Transverse colon (tissue), 4 donors: Measurements from ENCODE around the gene HERPUD1. TPM values are rescaled to one million over a fixed set of nuclear protein-coding genes. Genes with fewer than 3 reads are reported as not detected.
A peak's percentile ranks its signal among the peaks of the same experiment; 100 is the strongest.
"Not testable (repeated sequence)": the region's sequence is repeated elsewhere in the genome, so short reads cannot be mapped to it uniquely, and the experiment has no call there.

Experiments
- DNase-seq: peaks from one replicate; pipeline ENCODE4 v3.0.0-alpha.2; 2019
- H3K27ac ChIP-seq, 4 donors: fragments of 200-600 bp; sonication (generic); 2 replicates each; pipeline ENCODE4 v1.5.1; 2016 to 2018; ENCODE audit warnings: inconsistent platforms in 4 of 4
- H3K27me3 ChIP-seq: fragments of 200-600 bp; sonication (generic); 2 replicates; pipeline ENCODE4 v1.5.1; 2017; ENCODE audit warnings: inconsistent platforms
- H3K36me3 ChIP-seq, 4 donors: fragments of 200-600 bp; sonication (generic); 2 replicates each; pipeline ENCODE4 v1.5.1; 2017 to 2019; ENCODE audit warnings: inconsistent platforms in 4 of 4
- H3K4me1 ChIP-seq, 4 donors: fragments of 200-600 bp; sonication (generic); 2 replicates each; pipeline ENCODE4 v1.5.1; 2017 to 2020; ENCODE audit warnings: inconsistent platforms in 4 of 4
- H3K4me3 ChIP-seq, 4 donors: fragments of 200-600 bp; sonication (generic); 1 replicate in 1 of 4; 2 replicates in 3 of 4; pipeline versions ENCODE4 v1.5.1 to v1.6.1; 2017 to 2019; ENCODE audit warnings: inconsistent platforms in 4 of 4
- H3K9me3 ChIP-seq, 2 donors: fragments of 200-600 bp; sonication (generic); 2 replicates each; pipeline ENCODE4 v1.5.1; 2017 to 2019; ENCODE audit warnings: inconsistent platforms in 2 of 2
- EP300 ChIP-seq: sonication (generic); formaldehyde crosslinking; IDR thresholded peaks from one replicate; pipeline ENCODE4 v1.6.1; 2017; ENCODE audit warnings: antibody characterized with exemption, low read depth
- POLR2A ChIP-seq: fragments of 450-650 bp; IDR thresholded peaks from one replicate; pipeline ENCODE4 v1.6.1; 2016; ENCODE audit warnings: antibody characterized with exemption, mild to moderate bottlenecking, moderate library complexity
- POLR2AphosphoS5 ChIP-seq, 3 donors: sonication (generic); formaldehyde crosslinking; IDR thresholded peaks; one replicate each; pipeline ENCODE4 v1.6.1; 2016; ENCODE audit warnings: antibody characterized with exemption in 3 of 3
- WGBS, 2 donors: methylation state at CpG; one replicate each; pipeline ENCODE4 v1.1.5; 2018; ENCODE audit warnings: low coverage in 1 of 2; 5-methylcytosine and 5-hydroxymethylcytosine counted together
- in situ Hi-C, 4 donors: fragments of 200-750 bp; cut with MboI; loops; one replicate each; pipeline versions ENCODE4 v1.15.0 to v1.15.1; 2017; ENCODE audit warnings: low sequenced_read_pairs in 3 of 4, low pct_ligation_motif_present in 1 of 4, low pct_unique_long_range_greater_than_20kb in 1 of 4
- intact Hi-C: fragments of 100-400 bp; cut with DNase I; formaldehyde crosslinking; loops from one replicate; pipeline ENCODE4 v1.15.1; 2023; ENCODE audit warnings: low total_unique reads
- total RNA-seq, 4 donors: library from RNA; depleted of rRNA; stranded (reverse); fragments of >200 nt; gene quantifications; one replicate each; pipeline ENCODE4 v1.1.0, GENCODE V29; 2016
- TF ChIP-seq, protein P1 (sequence below), 5 experiments: fragments of 200-600 bp in 3 of 5; fragments of 450-650 bp in 2 of 5; sonication (generic) in 3 of 5; IDR thresholded peaks; 1 replicate in 2 of 5; 2 replicates in 3 of 5; pipeline ENCODE4 v1.5.1; 2016 to 2017; ENCODE audit warnings: antibody characterized with exemption in 5 of 5, inconsistent platforms in 3 of 5, mild to moderate bottlenecking in 2 of 5, moderate library complexity in 1 of 5

Gene HERPUD1
- total RNA-seq, 4 donors from 2014 or later = 64.1 to 335 (median 186) TPM

DNA sequence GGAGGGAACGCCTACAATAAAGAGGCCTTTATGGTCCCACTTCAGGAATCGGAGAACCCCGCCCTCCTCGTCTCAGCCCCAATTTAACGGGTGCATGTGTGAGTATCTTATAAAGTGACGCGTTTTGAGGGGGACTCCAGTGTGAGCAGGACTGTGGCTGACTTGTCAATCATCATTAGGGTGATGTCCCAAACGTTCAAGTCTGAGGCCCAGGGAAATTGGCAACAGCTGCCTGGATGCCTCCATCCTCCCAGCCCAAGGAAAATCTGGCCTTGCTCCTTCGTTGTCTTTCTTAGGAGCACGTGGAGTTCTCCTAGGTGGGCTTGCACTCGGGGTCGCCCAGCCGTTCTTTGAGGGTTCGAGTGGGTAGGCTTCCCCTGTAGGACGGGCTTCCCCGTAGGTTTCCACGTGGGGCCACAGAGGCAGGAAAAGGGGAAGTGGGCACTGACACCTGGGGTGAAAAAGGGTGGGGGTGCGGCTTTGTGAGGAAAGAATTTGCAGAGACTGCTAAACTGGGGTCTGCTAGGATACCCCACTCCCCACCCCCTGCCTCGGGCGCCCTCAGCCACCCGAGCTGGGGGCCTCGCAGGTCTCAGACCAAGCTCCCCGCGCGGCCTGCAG is 561 bp upstream of the HERPUD1 start:
- intact Hi-C loops = no loop called here

DNA sequence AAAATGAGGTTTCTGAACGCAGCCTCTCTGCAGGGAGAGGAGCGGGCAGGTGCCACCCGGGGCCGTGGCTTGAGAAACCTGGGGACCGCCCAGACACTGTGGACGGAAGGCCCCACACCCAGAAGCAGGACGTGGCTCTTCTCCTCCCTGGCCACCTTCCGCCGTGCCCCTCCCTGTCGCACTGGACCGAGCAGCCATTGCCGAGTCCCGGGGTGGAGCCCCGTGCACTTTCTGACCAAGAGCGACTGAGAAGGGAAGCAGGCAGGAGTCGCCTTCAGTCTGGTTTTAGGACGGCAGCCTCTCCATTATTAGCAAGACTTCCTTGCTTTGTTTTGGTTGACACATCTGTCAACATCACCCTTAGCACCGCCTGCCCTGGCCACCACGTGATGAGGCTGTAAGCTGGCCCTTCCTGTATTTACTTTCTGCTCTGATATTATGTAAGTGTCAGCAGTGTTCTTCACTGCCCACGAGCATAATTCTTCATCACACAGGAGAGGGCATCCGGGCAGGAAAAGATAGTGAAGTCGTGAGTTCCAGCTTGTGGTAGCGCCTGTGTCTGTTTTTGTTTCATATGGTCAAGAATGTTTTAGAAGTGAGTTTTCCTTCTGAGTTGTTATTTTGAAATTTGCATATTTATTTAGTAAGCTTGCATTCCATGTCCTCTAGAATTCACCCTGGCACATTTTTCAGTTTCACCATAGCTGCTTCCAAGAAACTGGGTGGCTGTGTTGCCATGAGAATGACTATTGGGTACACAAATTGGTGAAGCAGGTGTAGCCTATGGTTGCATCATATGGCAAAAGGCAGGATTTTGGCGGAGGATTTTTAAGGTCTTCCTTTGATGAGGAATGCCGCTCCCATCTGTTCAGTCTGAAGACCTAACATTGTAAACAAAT is 1.0 kb downstream of the HERPUD1 start:
- DNase-seq = peak; percentile 81
- TF ChIP-seq POLR2A = peak; percentile 84
- peak; percentile 77 to 85 (median 83) for TF ChIP-seq POLR2AphosphoS5 (IDR thresholded peaks at IDR 0.05)
- TF ChIP-seq, protein P1, sequence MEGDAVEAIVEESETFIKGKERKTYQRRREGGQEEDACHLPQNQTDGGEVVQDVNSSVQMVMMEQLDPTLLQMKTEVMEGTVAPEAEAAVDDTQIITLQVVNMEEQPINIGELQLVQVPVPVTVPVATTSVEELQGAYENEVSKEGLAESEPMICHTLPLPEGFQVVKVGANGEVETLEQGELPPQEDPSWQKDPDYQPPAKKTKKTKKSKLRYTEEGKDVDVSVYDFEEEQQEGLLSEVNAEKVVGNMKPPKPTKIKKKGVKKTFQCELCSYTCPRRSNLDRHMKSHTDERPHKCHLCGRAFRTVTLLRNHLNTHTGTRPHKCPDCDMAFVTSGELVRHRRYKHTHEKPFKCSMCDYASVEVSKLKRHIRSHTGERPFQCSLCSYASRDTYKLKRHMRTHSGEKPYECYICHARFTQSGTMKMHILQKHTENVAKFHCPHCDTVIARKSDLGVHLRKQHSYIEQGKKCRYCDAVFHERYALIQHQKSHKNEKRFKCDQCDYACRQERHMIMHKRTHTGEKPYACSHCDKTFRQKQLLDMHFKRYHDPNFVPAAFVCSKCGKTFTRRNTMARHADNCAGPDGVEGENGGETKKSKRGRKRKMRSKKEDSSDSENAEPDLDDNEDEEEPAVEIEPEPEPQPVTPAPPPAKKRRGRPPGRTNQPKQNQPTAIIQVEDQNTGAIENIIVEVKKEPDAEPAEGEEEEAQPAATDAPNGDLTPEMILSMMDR (IDR thresholded peaks at IDR 0.05) = no peak
- TF ChIP-seq EP300 = no peak
- WGBS, 2 donors = 0 to 2% methylated on average over 6 to 19 of the region's 25 CpGs
- peaks cover 0 to 59% (median 37%) of the 10 kb centered on the region in 4 donors for H3K4me1 ChIP-seq
- peak overlapping the region; percentile 97 to 100 (median 98) for H3K27ac ChIP-seq
- H3K4me3 ChIP-seq = peak overlapping the region; percentile 88 to 94 (median 91)
- in situ Hi-C loops (no loop called here), intact Hi-C loops (no loop called here)
- H3K36me3 ChIP-seq = peaks cover 0 to 31% (median 11%) of the 10 kb centered on the region in 4 donors
- H3K27me3 ChIP-seq = no peaks in the 10 kb centered on the region
- H3K9me3 ChIP-seq = no peaks in the 10 kb centered on the region

More for the DNA sequence above, 561 bp upstream of the HERPUD1 start:
- Histone ChIP-seq H3K4me3 (peak overlapping the region in 3 of 4 donors; percentile 88 to 94 (median 91)), H3K9me3 (no peaks in the 10 kb centered on the region), H3K27ac (peak overlapping the region; percentile 97 to 100 (median 98)), H3K36me3 (peaks cover 0 to 15% (median 3%) of the 10 kb centered on the region in 4 donors), H3K27me3 (no peaks in the 10 kb centered on the region), H3K4me1 (peaks cover 0 to 44% (median 37%) of the 10 kb centered on the region in 4 donors)
- TF ChIP-seq POLR2A = no peak
- in situ Hi-C loops = no loop called here
- DNase-seq = peak; percentile 82
- 15 to 46% methylated on average over 6 to 19 of the region's 25 CpGs for WGBS, 2 donors

DNA sequence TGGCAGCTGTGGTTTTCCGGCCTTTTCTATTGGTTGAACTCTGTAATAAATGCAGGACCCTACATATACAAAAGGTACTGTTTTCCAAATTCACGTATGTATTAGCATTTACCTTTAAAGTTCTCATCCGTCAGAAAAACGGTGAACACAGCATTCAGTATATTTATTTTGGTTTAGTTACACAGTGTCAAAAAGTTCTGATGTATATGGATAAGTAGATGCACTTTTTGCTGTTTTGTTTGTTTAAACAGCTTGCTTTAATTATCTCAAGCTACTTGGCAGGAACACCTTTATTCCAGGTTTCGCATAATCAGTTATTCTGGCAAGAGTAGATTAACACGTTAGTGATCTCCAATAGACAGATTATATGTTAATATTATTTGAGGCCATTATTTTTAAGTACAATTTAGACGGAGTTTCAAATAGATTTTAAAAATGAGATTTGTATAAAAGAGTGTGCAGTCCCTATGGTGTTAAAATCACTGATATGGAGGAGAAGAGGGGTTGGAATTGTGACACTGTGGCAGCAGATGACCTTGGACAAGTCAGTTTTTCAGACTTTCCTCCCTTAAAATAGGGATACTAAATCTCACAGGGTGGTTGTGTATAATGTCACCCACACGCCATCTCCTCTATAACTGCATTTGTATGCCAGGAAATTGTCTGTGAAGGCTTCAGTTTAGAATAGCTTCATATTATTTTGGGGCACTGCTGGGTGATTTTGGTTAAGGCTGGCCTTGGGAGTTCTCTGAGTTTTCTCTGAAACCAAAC is 2.1 kb downstream of the HERPUD1 start:
- no peak for TF ChIP-seq EP300
- TF ChIP-seq, protein P1 (IDR thresholded peaks at IDR 0.05) = no peak
- no peak for TF ChIP-seq POLR2AphosphoS5 (IDR thresholded peaks at IDR 0.05)
- no peak for TF ChIP-seq POLR2A
- Histone ChIP-seq H3K27me3 (no peaks in the 10 kb centered on the region), H3K9me3 (no peaks in the 10 kb centered on the region), H3K4me3 (peak overlapping the region; percentile 88 to 94 (median 91)), H3K4me1 (peaks cover 0 to 66% (median 37%) of the 10 kb centered on the region in 4 donors), H3K36me3 (peaks cover 0 to 41% (median 16%) of the 10 kb centered on the region in 4 donors), H3K27ac (peak overlapping the region; percentile 97 to 100 (median 98))
- intact Hi-C loops = no loop called here
- DNase-seq = no peak
- 19 to 21% methylated on average over 8 of the region's 8 CpGs for WGBS, 2 donors
- in situ Hi-C loops = no loop called here

DNA sequence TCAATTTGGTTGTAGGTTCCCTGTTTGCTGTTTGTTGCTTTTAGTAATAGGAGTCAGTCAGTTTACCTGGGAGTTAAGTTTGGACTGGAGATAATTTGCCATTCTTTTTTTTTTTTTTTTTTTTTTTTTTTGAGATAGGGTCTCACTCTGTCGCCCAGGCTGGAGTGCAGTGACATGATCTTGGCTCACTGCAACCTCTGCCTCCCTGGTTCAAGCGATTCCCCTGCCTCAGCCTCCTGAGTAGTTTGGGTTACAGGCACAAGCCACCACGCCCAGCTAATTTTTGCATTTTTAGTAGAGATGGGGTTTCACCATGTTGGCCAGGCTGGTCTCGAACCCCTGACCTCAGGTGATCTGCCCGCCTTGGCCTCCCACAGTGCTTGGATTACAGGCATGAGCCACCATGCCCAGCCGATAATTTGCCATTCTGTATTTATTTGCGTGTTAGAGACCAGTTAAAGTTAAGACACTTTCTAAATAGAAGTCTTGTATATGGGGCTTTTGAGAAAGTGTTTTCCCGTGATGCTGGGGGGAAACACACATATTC is 2.7 kb downstream of the HERPUD1 start:
- H3K27me3 ChIP-seq, in situ Hi-C loops, H3K9me3 ChIP-seq, DNase-seq, intact Hi-C loops: not testable (repeated sequence)
- Histone ChIP-seq H3K4me1 (peaks cover 0 to 66% (median 37%) of the 10 kb centered on the region in 4 donors), H3K36me3 (peaks cover 0 to 48% (median 20%) of the 10 kb centered on the region in 4 donors), H3K27ac (peak overlapping the region; percentile 97 to 100 (median 98)), H3K4me3 (peak overlapping the region in 3 of 4 donors; percentile 88 to 94 (median 91))
- 57 to 80% methylated on average over 1 to 8 of the region's 8 CpGs for WGBS, 2 donors
